ENCODE results near the gene TUBB2B.

- TF ChIP-seq NR1H2 (CRISPR knock-in tag; IDR thresholded peaks at IDR 0.05) (no peak), ZNF707 (CRISPR knock-in tag; conservative IDR thresholded peaks at IDR 0.05) (no peak), PHF21A (IDR thresholded peaks at IDR 0.05; ENCODE audit: borderline replicate concordance, low read depth) (no peak), REST (IDR thresholded peaks at IDR 0.05; ENCODE audit: borderline replicate concordance) (no peak), REST (CRISPR knock-in tag; IDR thresholded peaks at IDR 0.05; ENCODE audit: low read depth) (no peak), ZNF146 (CRISPR knock-in tag; IDR thresholded peaks at IDR 0.05; ENCODE audit: unreplicated experiment) (no peak), HOMEZ (CRISPR knock-in tag; IDR thresholded peaks at IDR 0.05) (no peak), POLR2AphosphoS5 (IDR thresholded peaks at IDR 0.05; ENCODE audit: control insufficient read depth, insufficient read depth, low read depth, low read length) (no peak), CTCF (IDR thresholded peaks at IDR 0.05 in 2 of 3, conservative IDR thresholded peaks at IDR 0.05 in 1 of 3; ENCODE audit: insufficient read depth in 2 of 3, low read depth in 1 of 3, low read length in 3 of 3) (peak in 1 of 3 experiments; percentile 21; a peak in 1 of 6 replicates), BHLHE40 (IDR thresholded peaks at IDR 0.05; ENCODE audit: low read length) (peak; percentile 25; the same call in 1 of the 2 replicates)
These were observed 30.7 kb downstream of the TUBB2B start for GRCh38 chr6:3196770-3197169.
